Ishikawa (cell line): ENCODE measurements around the gene WDR54.
A peak's percentile ranks its signal among the peaks of the same experiment; 100 is the strongest.

Experiments used
- CEBPB ChIP-seq: IDR thresholded peaks from 2 replicates; pipeline ENCODE4 v1.6.1; 2012
- CREB1 ChIP-seq: IDR thresholded peaks from 2 replicates; pipeline ENCODE4 v1.6.1; 2012; ENCODE audit warnings: low read depth
- EGR1 ChIP-seq: IDR thresholded peaks from 2 replicates; pipeline ENCODE4 v1.6.1; 2012
- EP300 ChIP-seq: IDR thresholded peaks from 2 replicates; pipeline ENCODE4 v1.6.1; 2012; ENCODE audit warnings: borderline replicate concordance
- FOXM1 ChIP-seq: IDR thresholded peaks from 2 replicates; pipeline ENCODE4 v1.6.1; 2012; ENCODE audit warnings: low read depth, borderline replicate concordance
- MAX ChIP-seq: IDR thresholded peaks from 2 replicates; pipeline ENCODE4 v1.6.1; 2012
- NFIC ChIP-seq: IDR thresholded peaks from 2 replicates; pipeline ENCODE4 v1.6.1; 2012
- RAD21 ChIP-seq: IDR thresholded peaks from 2 replicates; pipeline ENCODE4 v1.6.1; 2012; ENCODE audit warnings: low read depth
- TAF1 ChIP-seq: IDR thresholded peaks from 2 replicates; pipeline ENCODE4 v1.6.1; 2012; ENCODE audit warnings: low read depth, mild to moderate bottlenecking
- TCF12 ChIP-seq: IDR thresholded peaks from 2 replicates; pipeline ENCODE4 v1.6.1; 2012; ENCODE audit warnings: low read depth
- TEAD4 ChIP-seq: IDR thresholded peaks from 2 replicates; pipeline ENCODE4 v1.6.1; 2012
- YY1 ChIP-seq: IDR thresholded peaks from 2 replicates; pipeline ENCODE4 v1.6.1; 2012; ENCODE audit warnings: low read depth
- ZBTB7A ChIP-seq: IDR thresholded peaks from 2 replicates; pipeline ENCODE4 v1.6.1; 2012; ENCODE audit warnings: low read depth
- TF ChIP-seq, protein P1 (sequence below): IDR thresholded peaks from 2 replicates; pipeline ENCODE4 v1.6.1; 2012
- TF ChIP-seq, protein P2 (sequence below): IDR thresholded peaks from 2 replicates; pipeline ENCODE4 v1.6.1; 2012; ENCODE audit warnings: low read depth, mild to moderate bottlenecking

WDR54 gene, protein sequence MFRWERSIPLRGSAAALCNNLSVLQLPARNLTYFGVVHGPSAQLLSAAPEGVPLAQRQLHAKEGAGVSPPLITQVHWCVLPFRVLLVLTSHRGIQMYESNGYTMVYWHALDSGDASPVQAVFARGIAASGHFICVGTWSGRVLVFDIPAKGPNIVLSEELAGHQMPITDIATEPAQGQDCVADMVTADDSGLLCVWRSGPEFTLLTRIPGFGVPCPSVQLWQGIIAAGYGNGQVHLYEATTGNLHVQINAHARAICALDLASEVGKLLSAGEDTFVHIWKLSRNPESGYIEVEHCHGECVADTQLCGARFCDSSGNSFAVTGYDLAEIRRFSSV

DNA sequence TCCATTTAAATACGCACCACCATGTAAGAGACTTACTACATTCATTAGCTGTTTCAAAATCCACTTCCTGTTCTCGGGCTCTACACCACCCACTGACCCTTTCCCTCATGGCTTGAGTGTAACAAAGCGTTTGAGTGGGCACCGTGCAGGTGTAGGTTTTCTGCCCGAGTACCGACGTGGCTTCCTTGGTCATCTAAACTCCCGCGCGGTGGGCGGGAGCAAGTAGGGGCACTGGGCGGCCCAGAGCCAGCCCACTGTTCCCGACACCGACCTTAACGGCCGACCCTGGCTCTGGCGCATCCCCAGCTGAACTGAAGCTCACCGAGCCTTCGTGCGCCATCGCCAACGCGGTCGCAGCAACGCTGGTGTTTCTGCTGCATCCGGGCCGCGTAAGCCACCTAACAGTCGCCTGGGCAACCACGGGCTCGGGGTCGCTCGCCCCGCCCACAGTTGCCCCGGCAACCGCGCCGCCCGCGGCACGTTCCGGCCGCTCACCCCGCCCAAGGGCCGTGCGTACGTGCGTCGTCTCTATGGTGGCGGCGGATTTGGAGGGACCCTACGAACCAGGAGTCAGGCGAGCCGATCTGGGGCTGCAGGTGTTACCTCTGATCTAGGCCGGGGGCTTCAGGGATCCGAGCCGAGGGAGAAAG is at the start of gene WDR54, which contains the start of gene C2orf81:
Gene WDR54, plus strand, starts transcription at position 510 of the 650 bp plus-strand sequence. CDS start 424 bp downstream, outside the sequence.
Gene C2orf81, minus strand, starts transcription at position 399 of the 650 bp plus-strand sequence. Its CDS starts 59 bp downstream, at position 340.
- TF ChIP-seq FOXM1 (no peak), MAX (peak; percentile 96), YY1 (0 out of 2 replicates have a peak, but pooled peaks have one; percentile 46), TAF1 (0 out of 2 replicates have a peak, but pooled peaks have one; percentile 52)

DNA sequence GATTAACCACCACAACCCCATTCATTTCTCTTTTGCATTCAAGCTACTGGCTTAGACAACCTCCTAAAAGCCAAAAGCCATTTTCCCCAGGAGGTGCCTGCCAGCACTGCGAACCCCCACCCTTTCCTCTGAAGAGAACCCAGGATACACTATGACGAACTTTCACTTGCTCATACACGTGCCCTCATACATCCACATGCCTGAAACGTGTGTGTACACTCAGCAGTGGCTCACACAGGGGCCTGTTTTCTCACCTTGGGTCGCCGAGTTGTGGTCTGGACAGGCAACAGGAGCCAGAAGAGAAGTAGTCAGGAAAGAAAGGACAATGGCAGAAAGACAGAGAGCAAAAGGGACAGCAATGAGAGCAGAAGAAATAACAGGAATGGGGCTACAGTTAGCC is 48.9 kb upstream of the WDR54 start:
- TF ChIP-seq CEBPB (no peak), FOXM1 (no peak), TEAD4 (no peak), MAX (no peak), EP300 (no peak), TCF12 (no peak), CREB1 (no peak), NFIC (no peak), YY1 (no peak), EGR1 (no peak), RAD21 (no peak), TAF1 (no peak), ZBTB7A (no peak)
- TF ChIP-seq, protein P1, sequence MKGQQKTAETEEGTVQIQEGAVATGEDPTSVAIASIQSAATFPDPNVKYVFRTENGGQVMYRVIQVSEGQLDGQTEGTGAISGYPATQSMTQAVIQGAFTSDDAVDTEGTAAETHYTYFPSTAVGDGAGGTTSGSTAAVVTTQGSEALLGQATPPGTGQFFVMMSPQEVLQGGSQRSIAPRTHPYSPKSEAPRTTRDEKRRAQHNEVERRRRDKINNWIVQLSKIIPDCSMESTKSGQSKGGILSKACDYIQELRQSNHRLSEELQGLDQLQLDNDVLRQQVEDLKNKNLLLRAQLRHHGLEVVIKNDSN: no peak
- TF ChIP-seq, protein P2, sequence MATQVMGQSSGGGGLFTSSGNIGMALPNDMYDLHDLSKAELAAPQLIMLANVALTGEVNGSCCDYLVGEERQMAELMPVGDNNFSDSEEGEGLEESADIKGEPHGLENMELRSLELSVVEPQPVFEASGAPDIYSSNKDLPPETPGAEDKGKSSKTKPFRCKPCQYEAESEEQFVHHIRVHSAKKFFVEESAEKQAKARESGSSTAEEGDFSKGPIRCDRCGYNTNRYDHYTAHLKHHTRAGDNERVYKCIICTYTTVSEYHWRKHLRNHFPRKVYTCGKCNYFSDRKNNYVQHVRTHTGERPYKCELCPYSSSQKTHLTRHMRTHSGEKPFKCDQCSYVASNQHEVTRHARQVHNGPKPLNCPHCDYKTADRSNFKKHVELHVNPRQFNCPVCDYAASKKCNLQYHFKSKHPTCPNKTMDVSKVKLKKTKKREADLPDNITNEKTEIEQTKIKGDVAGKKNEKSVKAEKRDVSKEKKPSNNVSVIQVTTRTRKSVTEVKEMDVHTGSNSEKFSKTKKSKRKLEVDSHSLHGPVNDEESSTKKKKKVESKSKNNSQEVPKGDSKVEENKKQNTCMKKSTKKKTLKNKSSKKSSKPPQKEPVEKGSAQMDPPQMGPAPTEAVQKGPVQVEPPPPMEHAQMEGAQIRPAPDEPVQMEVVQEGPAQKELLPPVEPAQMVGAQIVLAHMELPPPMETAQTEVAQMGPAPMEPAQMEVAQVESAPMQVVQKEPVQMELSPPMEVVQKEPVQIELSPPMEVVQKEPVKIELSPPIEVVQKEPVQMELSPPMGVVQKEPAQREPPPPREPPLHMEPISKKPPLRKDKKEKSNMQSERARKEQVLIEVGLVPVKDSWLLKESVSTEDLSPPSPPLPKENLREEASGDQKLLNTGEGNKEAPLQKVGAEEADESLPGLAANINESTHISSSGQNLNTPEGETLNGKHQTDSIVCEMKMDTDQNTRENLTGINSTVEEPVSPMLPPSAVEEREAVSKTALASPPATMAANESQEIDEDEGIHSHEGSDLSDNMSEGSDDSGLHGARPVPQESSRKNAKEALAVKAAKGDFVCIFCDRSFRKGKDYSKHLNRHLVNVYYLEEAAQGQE: no peak

DNA sequence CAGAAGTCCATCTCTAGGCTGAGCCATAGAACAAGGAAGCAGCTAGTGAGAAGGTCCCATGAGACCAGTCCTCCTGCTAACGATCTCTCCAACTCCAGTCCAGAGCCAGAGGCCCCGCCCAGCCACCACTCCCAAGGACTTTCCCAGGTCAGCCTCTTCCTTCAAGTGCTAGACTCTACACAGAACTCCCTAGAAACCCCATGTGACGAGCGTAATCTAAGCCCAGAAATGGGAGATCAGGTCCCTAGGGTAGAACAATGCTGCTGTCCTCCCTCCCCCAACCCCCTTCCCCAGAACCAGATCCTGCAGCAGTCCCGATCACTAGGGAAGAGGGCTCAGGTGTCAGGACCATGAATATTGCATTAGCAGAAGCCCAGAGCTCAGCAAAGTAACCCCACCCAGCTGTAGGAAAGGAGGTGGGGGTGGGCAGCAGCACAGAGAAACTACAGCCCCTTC is 48.3 kb upstream of the WDR54 start:
- TF ChIP-seq, protein P1: no peak
- no peak for TF ChIP-seq CREB1

DNA sequence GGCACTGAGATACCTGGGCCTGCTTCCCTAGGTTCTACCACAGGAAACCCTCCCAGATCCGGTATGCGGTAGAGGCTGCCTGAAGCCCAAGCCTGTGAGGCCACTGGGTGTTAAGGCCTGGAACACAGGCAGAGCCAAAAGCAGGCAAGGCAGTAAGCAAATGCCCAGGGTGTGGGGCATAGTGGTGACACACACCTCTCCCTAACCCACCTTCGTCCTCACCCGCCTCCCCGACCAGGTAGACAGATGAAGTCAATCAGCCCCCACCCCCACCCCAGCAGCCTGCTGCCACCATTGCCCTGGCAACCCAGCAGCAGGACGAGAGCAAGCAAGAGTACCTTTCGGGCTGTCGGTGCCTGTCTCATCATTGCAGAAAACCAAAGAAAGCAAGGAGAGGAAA is 47.5 kb upstream of the WDR54 start:
- TF ChIP-seq FOXM1 (no peak), TCF12 (no peak), EP300 (no peak), RAD21 (no peak), NFIC (no peak), MAX (no peak), CREB1 (no peak)
- TF ChIP-seq, protein P2: no peak

- no peak for TF ChIP-seq NFIC
- TF ChIP-seq MAX: no peak
- TF ChIP-seq ZBTB7A: no peak
- TF ChIP-seq FOXM1: no peak
- no peak for TF ChIP-seq CREB1
- no peak for TF ChIP-seq TCF12
- TF ChIP-seq EP300: no peak
- no peak for TF ChIP-seq CEBPB
- TF ChIP-seq TEAD4: no peak
- no peak for TF ChIP-seq TAF1
- TF ChIP-seq, protein P2: no peak
- TF ChIP-seq RAD21: no peak
- TF ChIP-seq YY1: no peak
- TF ChIP-seq, protein P1: no peak
Measured at GRCh38 chr2:74374509-74375205, 46.9 kb upstream of the WDR54 start.
